H9 (cell line): ENCODE measurements around the gene DGKH. TPM values are rescaled to one million over a fixed set of nuclear protein-coding genes. Genes with fewer than 3 reads are reported as not detected.

Experiments
- DNase-seq: peaks from one replicate; pipeline ENCODE4 v3.0.0-alpha.2; 2017
- H2AFZ ChIP-seq: one replicate; pipeline ENCODE4 v1.6.1; 2013; ENCODE audit warnings: mild to moderate bottlenecking, low read length, control low read depth, moderate library complexity
- H2AK5ac ChIP-seq: 2 replicates; pipeline ENCODE4 v1.6.1; 2013; ENCODE audit warnings: low read length, control low read depth, mixed read lengths; ENCODE audit not compliant: insufficient read length
- H2BK120ac ChIP-seq: one replicate; pipeline ENCODE4 v1.6.1; 2013; ENCODE audit warnings: low read depth, mild to moderate bottlenecking, low read length, control low read depth, inconsistent platforms; ENCODE audit not compliant: poor library complexity, severe bottlenecking
- H2BK12ac ChIP-seq: 2 replicates; pipeline ENCODE4 v1.6.1; 2013; ENCODE audit warnings: low read length, control low read depth, mixed read lengths, low read depth; ENCODE audit not compliant: insufficient read length
- H2BK15ac ChIP-seq: 2 replicates; pipeline ENCODE4 v1.6.1; 2013; ENCODE audit warnings: low read depth, low read length, control low read depth
- H2BK20ac ChIP-seq: one replicate; pipeline ENCODE4 v1.6.1; 2013; ENCODE audit warnings: low read depth, mild to moderate bottlenecking, low read length, control low read depth, inconsistent platforms; ENCODE audit not compliant: poor library complexity, severe bottlenecking
- H2BK5ac ChIP-seq: 2 replicates; pipeline ENCODE4 v1.6.1; 2013; ENCODE audit warnings: low read length, control low read depth, mixed read lengths; ENCODE audit not compliant: insufficient read length
- H3K14ac ChIP-seq: 2 replicates; pipeline ENCODE4 v1.6.1; 2013; ENCODE audit warnings: low read length, control low read depth; ENCODE audit not compliant: insufficient read depth
- H3K18ac ChIP-seq: 2 replicates; pipeline ENCODE4 v1.6.1; 2013; ENCODE audit warnings: low read depth, mild to moderate bottlenecking, mixed read lengths, low read length, control low read depth; ENCODE audit not compliant: insufficient read length
- H3K23ac ChIP-seq: 2 replicates; pipeline ENCODE4 v1.6.1; 2013; ENCODE audit warnings: low read length, control low read depth, mixed read lengths, low read depth; ENCODE audit not compliant: insufficient read length
- H3K23me2 ChIP-seq: 2 replicates; pipeline ENCODE4 v1.6.1; 2013; ENCODE audit warnings: low read depth, mild to moderate bottlenecking, mixed read lengths, low read length, control low read depth; ENCODE audit not compliant: insufficient read length, poor library complexity, severe bottlenecking
- H3K27ac ChIP-seq: 2 replicates; pipeline ENCODE4 v1.5.1; 2013; ENCODE audit warnings: low read length, control low read depth, mixed read lengths, low read depth; ENCODE audit not compliant: insufficient read length
- H3K27me3 ChIP-seq: 2 replicates; pipeline ENCODE4 v1.6.1; 2013; ENCODE audit warnings: low read length, control low read depth, inconsistent platforms; ENCODE audit not compliant: insufficient read depth
- H3K4ac ChIP-seq: 2 replicates; pipeline ENCODE4 v1.6.1; 2013; ENCODE audit warnings: low read depth, mild to moderate bottlenecking, control low read depth, inconsistent platforms, low read length, moderate library complexity
- H3K4me1 ChIP-seq: 2 replicates; pipeline ENCODE4 v1.6.1; 2013; ENCODE audit warnings: low read length, control low read depth, inconsistent platforms; ENCODE audit not compliant: insufficient read depth
- H3K4me2 ChIP-seq: 2 replicates; pipeline ENCODE4 v1.6.1; 2013; ENCODE audit warnings: low read length, control low read depth, mixed read lengths; ENCODE audit not compliant: insufficient read length, insufficient read depth
- H3K56ac ChIP-seq: 2 replicates; pipeline ENCODE4 v1.6.1; 2013; ENCODE audit warnings: low read depth, mild to moderate bottlenecking, mixed read lengths, low read length, control low read depth; ENCODE audit not compliant: insufficient read length
- H3K79me1 ChIP-seq: 2 replicates; pipeline ENCODE4 v1.6.1; 2013; ENCODE audit warnings: low read depth, mild to moderate bottlenecking, moderate library complexity, low read length, control low read depth, inconsistent platforms; ENCODE audit not compliant: insufficient read depth, poor library complexity, severe bottlenecking
- H3K79me2 ChIP-seq: 2 replicates; pipeline ENCODE4 v1.6.1; 2013; ENCODE audit warnings: low read length, control low read depth, inconsistent platforms; ENCODE audit not compliant: insufficient read depth
- H3K9ac ChIP-seq: 2 replicates; pipeline ENCODE4 v1.6.1; 2013; ENCODE audit warnings: low read length, control low read depth, mixed read lengths; ENCODE audit not compliant: insufficient read length; ENCODE audit errors: extremely low read depth
- H3K9me3 ChIP-seq: one replicate; pipeline ENCODE4 v1.6.1; 2013; ENCODE audit warnings: low read depth, low read length, inconsistent platforms; ENCODE audit not compliant: control insufficient read depth
- H3T11ph ChIP-seq: one replicate; pipeline ENCODE4 v1.6.1; 2013; ENCODE audit warnings: mild to moderate bottlenecking, low read length, control low read depth, inconsistent platforms
- H4K20me1 ChIP-seq: one replicate; pipeline ENCODE4 v1.6.1; 2013; ENCODE audit not compliant: control insufficient read depth, insufficient read length, insufficient read depth
- H4K5ac ChIP-seq: 2 replicates; pipeline ENCODE4 v1.6.1; 2013; ENCODE audit warnings: low read depth, mild to moderate bottlenecking, mixed read lengths, low read length, control low read depth; ENCODE audit not compliant: insufficient read length
- H4K8ac ChIP-seq: replicated peaks from 2 replicates; pipeline ENCODE4 v1.6.1; 2013; ENCODE audit warnings: low read length, control low read depth, mixed read lengths, low read depth; ENCODE audit not compliant: insufficient read length
- H4K91ac ChIP-seq: 2 replicates; pipeline ENCODE4 v1.6.1; 2013; ENCODE audit warnings: low read depth, mild to moderate bottlenecking, moderate library complexity, mixed read lengths, low read length, control low read depth; ENCODE audit not compliant: insufficient read length
- H3K27ac Mint-ChIP-seq, 3 experiments: 2 replicates in 2 of 3; 3 replicates in 1 of 3; pipeline ENCODE4 v1.8.0; 2020 to 2021; ENCODE audit warnings: mixed read lengths in 3 of 3, mild to moderate bottlenecking in 1 of 3, moderate library complexity in 1 of 3
- H3K27me3 Mint-ChIP-seq: 2 replicates; pipeline ENCODE4 v1.8.0; 2021; ENCODE audit warnings: low read depth, mild to moderate bottlenecking, moderate library complexity, mixed read lengths
- H3K36me3 Mint-ChIP-seq, 3 experiments: 2 replicates in 2 of 3; 3 replicates in 1 of 3; pipeline ENCODE4 v1.8.0; 2020 to 2021; ENCODE audit warnings: low read depth in 3 of 3, mixed read lengths in 3 of 3; ENCODE audit not compliant: insufficient read depth in 1 of 3
- H3K4me1 Mint-ChIP-seq, 2 experiments: 2 replicates each; pipeline ENCODE4 v1.8.0; 2020; ENCODE audit warnings: mixed read lengths in 2 of 2
- H3K4me3 Mint-ChIP-seq, 2 experiments: 2 replicates in 1 of 2; 3 replicates in 1 of 2; pipeline ENCODE4 v1.8.0; 2020 to 2021; ENCODE audit warnings: mild to moderate bottlenecking in 2 of 2, mixed read lengths in 2 of 2, moderate library complexity in 1 of 2
- H3K9me3 Mint-ChIP-seq, 2 experiments: 2 replicates in 1 of 2; 3 replicates in 1 of 2; pipeline ENCODE4 v1.8.0; 2020; ENCODE audit warnings: mild to moderate bottlenecking in 2 of 2, mixed read lengths in 2 of 2, moderate library complexity in 1 of 2
- CTCF ChIP-seq: fragments of 200-600 bp; sonication (generic); conservative IDR thresholded peaks from 3 replicates; pipeline ENCODE4 v1.8.0; 2021; ENCODE audit warnings: antibody characterized with exemption, mild to moderate bottlenecking
- WGBS: extraction: QIAGEN DNeasy Blood & Tissue Kit; methylation state at CpG from one replicate; pipeline ENCODE4 v1.1.7; 2013; ENCODE audit warnings: missing lambda C conversion rate, low lambda C conversion rate, mixed read lengths; ENCODE audit not compliant: insufficient read length; ENCODE audit errors: extremely low coverage; 5-methylcytosine and 5-hydroxymethylcytosine counted together
- total RNA-seq: library from RNA; stranded (reverse); gene quantifications from 2 replicates; pipeline ENCODE4 v1.2.1, GENCODE V29; 2021

Gene DGKH
- total RNA-seq, 1 experiment from 2014 or later, result 8.6 TPM

GRCh38 chr13:42078128-42078808 is 29.8 kb downstream of the DGKH start:
- no peak overlapping the region for H2BK120ac ChIP-seq
- H3K18ac ChIP-seq, result peak overlapping the region; percentile 64
- peaks cover 8 to 14% of the 10 kb centered on the region in 2 experiments; a peak in 4 of 5 replicates for H3K9me3 Mint-ChIP-seq
- H3K9ac ChIP-seq, result no peak overlapping the region
- H3K4me1 ChIP-seq, result no peaks in the 10 kb centered on the region
- H4K8ac ChIP-seq, result no peak overlapping the region
- no peak overlapping the region for H3K4ac ChIP-seq
- no peak overlapping the region for H4K5ac ChIP-seq
- peak overlapping the region in 1 of 3 experiments; percentile 57; a peak in 1 of 7 replicates for H3K27ac Mint-ChIP-seq
- H3K79me1 ChIP-seq, result no peaks in the 10 kb centered on the region
- H3K27me3 Mint-ChIP-seq, result no peaks in the 10 kb centered on the region
- no peaks in the 10 kb centered on the region for H3K79me2 ChIP-seq
- H3K23me2 ChIP-seq, result no peaks in the 10 kb centered on the region
- H3K4me3 Mint-ChIP-seq, result no peak overlapping the region
- H3K9me3 ChIP-seq, result no peaks in the 10 kb centered on the region
- H2AK5ac ChIP-seq, result no peak overlapping the region
- DNase-seq, result peak; percentile 41
- H2BK20ac ChIP-seq, result no peak overlapping the region
- H2BK12ac ChIP-seq, result no peak overlapping the region
- H3K23ac ChIP-seq, result no peak overlapping the region
- peak overlapping the region; percentile 57; the same call in 1 of the 2 replicates for H3K14ac ChIP-seq
- no peaks in the 10 kb centered on the region for H4K20me1 ChIP-seq
- H3K56ac ChIP-seq, result no peak overlapping the region
- no CpG with 5 or more reads among the region's 5 CpGs for WGBS
- no peak overlapping the region for H2BK5ac ChIP-seq
- peaks cover 0 to 5% of the 10 kb centered on the region in 2 experiments; a peak in 2 of 4 replicates for H3K4me1 Mint-ChIP-seq
- H3K27ac ChIP-seq, result no peak overlapping the region
- no peak overlapping the region for H2AFZ ChIP-seq
- 0 out of 2 replicates have a peak overlapping the region, but pooled peaks have one; percentile 31 for H2BK15ac ChIP-seq
- no peak overlapping the region for H3K4me2 ChIP-seq
- no peak overlapping the region for H4K91ac ChIP-seq
- H3T11ph ChIP-seq, result no peak overlapping the region
- H3K36me3 Mint-ChIP-seq, result peaks cover 13 to 16% (median 14%) of the 10 kb centered on the region in 3 experiments
- no peaks in the 10 kb centered on the region for H3K27me3 ChIP-seq
- peak; percentile 22; the same call in 2 of the 3 replicates for TF ChIP-seq CTCF
